Left lung (tissue), 10 donors: ENCODE measurements around the gene PRDX1. TPM values are rescaled to one million over a fixed set of nuclear protein-coding genes. Genes with fewer than 3 reads are reported as not detected.
"Not testable (repeated sequence)": the region's sequence is repeated elsewhere in the genome, so short reads cannot be mapped to it uniquely, and the experiment has no call there.

Source experiments
- ATAC-seq: fragments of 200-7000 bp; cut with Tn5 transposase; one replicate; pipeline ENCODE4 v1.9.1; 2020; ENCODE audit warnings: moderate library complexity
- DNase-seq, 4 donors: peaks; one replicate each; pipeline ENCODE4 v3.0.0-alpha.2; 2013 to 2020
- H3K27ac ChIP-seq, 2 donors: fragments of 200-600 bp; sonication (generic) in 1 of 2; one replicate each; pipeline versions ENCODE4 v1.5.0 to v1.8.0; 2020 to 2021
- H3K27me3 ChIP-seq, 2 donors: fragments of 200-600 bp; sonication (generic) in 1 of 2; one replicate each; pipeline versions ENCODE4 v1.5.0 to v1.8.0; 2020 to 2021
- H3K36me3 ChIP-seq, 2 donors: fragments of 200-600 bp; sonication (generic) in 1 of 2; one replicate each; pipeline versions ENCODE4 v1.5.0 to v1.8.0; 2020 to 2021
- H3K4me1 ChIP-seq, 2 donors: fragments of 200-600 bp; one replicate each; pipeline ENCODE4 v1.8.0; 2021
- H3K4me3 ChIP-seq, 2 donors: fragments of 200-600 bp; sonication (generic) in 1 of 2; one replicate each; pipeline versions ENCODE4 v1.5.0 to v1.8.0; 2020 to 2021; ENCODE audit warnings: mild to moderate bottlenecking in 1 of 2
- H3K9me3 ChIP-seq, 2 donors: fragments of 200-600 bp; sonication (generic) in 1 of 2; one replicate each; pipeline versions ENCODE4 v1.5.0 to v1.8.0; 2020 to 2021
- intact Hi-C, 2 donors: fragments of 100-400 bp; cut with DNase I; formaldehyde crosslinking; loops; one replicate each; pipeline versions ENCODE4 v1.11.2 to v1.14.2; 2022
- polyA plus RNA-seq, 6 donors: library from polyadenylated mRNA; unstranded; fragments of 120-200 nt; gene quantifications; one replicate each; pipeline ENCODE4 v1.2.1, GENCODE V29; 2013; ENCODE audit not compliant: insufficient read length in 6 of 6
- total RNA-seq, 2 donors: library from RNA; stranded (reverse); fragmentation: NEBNext Ultra II Directional; extraction: Animal tissue kit (Norgen Biotek cat#: 25700); gene quantifications; one replicate each; pipeline ENCODE4 v1.2.1, GENCODE V29; 2021
- TF ChIP-seq, protein P1 (sequence below), 2 donors: fragments of 200-600 bp; sonication (generic) in 1 of 2; IDR thresholded peaks; one replicate each; pipeline versions ENCODE4 v1.5.0 to v1.8.0; 2021; ENCODE audit warnings: antibody characterized with exemption in 2 of 2
- donor health status: DM: no; HTN: yes; CAD: no.
- donor health status: DM: no; HTN: no; CAD: no.

The PRDX1 gene
- total and polyA plus RNA-seq, 8 donors, result 190 to 579 (median 247) TPM

GRCh38 chr1:45526135-45526644 lies 4.5 kb upstream of the PRDX1 start:
- TF ChIP-seq, protein P1, sequence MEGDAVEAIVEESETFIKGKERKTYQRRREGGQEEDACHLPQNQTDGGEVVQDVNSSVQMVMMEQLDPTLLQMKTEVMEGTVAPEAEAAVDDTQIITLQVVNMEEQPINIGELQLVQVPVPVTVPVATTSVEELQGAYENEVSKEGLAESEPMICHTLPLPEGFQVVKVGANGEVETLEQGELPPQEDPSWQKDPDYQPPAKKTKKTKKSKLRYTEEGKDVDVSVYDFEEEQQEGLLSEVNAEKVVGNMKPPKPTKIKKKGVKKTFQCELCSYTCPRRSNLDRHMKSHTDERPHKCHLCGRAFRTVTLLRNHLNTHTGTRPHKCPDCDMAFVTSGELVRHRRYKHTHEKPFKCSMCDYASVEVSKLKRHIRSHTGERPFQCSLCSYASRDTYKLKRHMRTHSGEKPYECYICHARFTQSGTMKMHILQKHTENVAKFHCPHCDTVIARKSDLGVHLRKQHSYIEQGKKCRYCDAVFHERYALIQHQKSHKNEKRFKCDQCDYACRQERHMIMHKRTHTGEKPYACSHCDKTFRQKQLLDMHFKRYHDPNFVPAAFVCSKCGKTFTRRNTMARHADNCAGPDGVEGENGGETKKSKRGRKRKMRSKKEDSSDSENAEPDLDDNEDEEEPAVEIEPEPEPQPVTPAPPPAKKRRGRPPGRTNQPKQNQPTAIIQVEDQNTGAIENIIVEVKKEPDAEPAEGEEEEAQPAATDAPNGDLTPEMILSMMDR (IDR thresholded peaks at IDR 0.05), result no peak
- peak in 1 of 4 donors; percentile 49 for DNase-seq
- intact Hi-C loops, result no loop called here
- Histone ChIP-seq H3K9me3 (no peaks in the 10 kb centered on the region), H3K4me3 (no peak overlapping the region), H3K27ac (no peak overlapping the region), H3K27me3 (peaks cover 0 to 3% of the 10 kb centered on the region in 2 donors), H3K36me3 (no peaks in the 10 kb centered on the region), H3K4me1 (peaks cover 0 to 11% of the 10 kb centered on the region in 2 donors)
- ATAC-seq, result peak; percentile 25

GRCh38 chr1:45523975-45524374 lies 2.3 kb upstream of the PRDX1 start:
- H3K27ac ChIP-seq, DNase-seq, H3K36me3 ChIP-seq, H3K27me3 ChIP-seq, ATAC-seq, H3K4me3 ChIP-seq, H3K9me3 ChIP-seq, intact Hi-C loops: not testable (repeated sequence)
- peaks cover 8 to 18% of the 10 kb centered on the region in 2 donors for H3K4me1 ChIP-seq

DNA sequence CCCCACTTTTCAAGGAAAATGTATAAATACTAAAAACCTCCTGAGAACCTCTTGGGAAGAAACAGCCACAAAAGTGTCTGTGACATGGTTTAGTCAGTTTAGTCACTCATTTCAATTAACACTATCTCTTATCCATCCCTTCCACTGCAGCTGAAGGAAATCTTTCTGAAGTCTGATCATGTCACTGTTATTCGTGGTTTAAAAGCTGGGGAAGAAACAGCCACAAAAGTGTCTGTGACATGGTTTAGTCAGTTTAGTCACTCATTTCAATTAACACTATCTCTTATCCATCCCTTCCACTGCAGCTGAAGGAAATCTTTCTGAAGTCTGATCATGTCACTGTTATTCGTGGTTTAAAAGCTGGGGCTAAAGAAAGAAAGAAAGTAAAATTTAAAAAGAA lies 1.8 kb upstream of the PRDX1 start:
- intact Hi-C loops, DNase-seq, H3K27me3 ChIP-seq: not testable (repeated sequence)

GRCh38 chr1:45522324-45523104 lies 830 bp upstream of the PRDX1 start:
- ATAC-seq (no peak), DNase-seq (no peak)
- Histone ChIP-seq H3K36me3 (peaks cover 0 to 13% of the 10 kb centered on the region in 2 donors), H3K27ac (peak overlapping the region; percentile 91 to 96), H3K27me3 (peaks cover 0 to 9% of the 10 kb centered on the region in 2 donors), H3K9me3 (no peaks in the 10 kb centered on the region), H3K4me1 (peaks cover 11 to 23% of the 10 kb centered on the region in 2 donors), H3K4me3 (peak overlapping the region; percentile 85 to 91)
- intact Hi-C loops, result no loop called here
- TF ChIP-seq, protein P1 (IDR thresholded peaks at IDR 0.05), result no peak

More for the DNA sequence above, 1.8 kb upstream of the PRDX1 start:
- not testable (repeated sequence) for H3K27ac ChIP-seq, H3K36me3 ChIP-seq, H3K9me3 ChIP-seq, ATAC-seq, H3K4me3 ChIP-seq
- H3K4me1 ChIP-seq, result peaks cover 11 to 22% of the 10 kb centered on the region in 2 donors

GRCh38 chr1:45519774-45520173 lies 1.9 kb downstream of the PRDX1 start:
- H3K9me3 ChIP-seq, H3K27me3 ChIP-seq, ATAC-seq, H3K27ac ChIP-seq, DNase-seq: not testable (repeated sequence)
- peak overlapping the region in 1 of 2 donors; percentile 85 for H3K4me3 ChIP-seq
- peaks cover 4 to 41% of the 10 kb centered on the region in 2 donors for H3K36me3 ChIP-seq
- peaks cover 17 to 42% of the 10 kb centered on the region in 2 donors for H3K4me1 ChIP-seq
- intact Hi-C loops, result loop anchor here in 1 of 2 donors (10.0 kb wide), 1 partner anchor 45 kb away; no protein-coding TSS in a partner anchor

- Histone ChIP-seq H3K27me3 (peaks cover 0 to 9% of the 10 kb centered on the region in 2 donors), H3K36me3 (peaks cover 9 to 49% of the 10 kb centered on the region in 2 donors), H3K4me1 (peaks cover 17 to 47% of the 10 kb centered on the region in 2 donors), H3K4me3 (peak overlapping the region in 1 of 2 donors; percentile 85), H3K27ac (no peak overlapping the region), H3K9me3 (no peaks in the 10 kb centered on the region)
- intact Hi-C loops, result loop anchor here in 1 of 2 donors (10.0 kb wide), 1 partner anchor 46 kb away; no protein-coding TSS in a partner anchor
- peak in 1 of 4 donors; percentile 48 for DNase-seq
- no peak for ATAC-seq
- TF ChIP-seq, protein P1 (IDR thresholded peaks at IDR 0.05), result no peak
These were observed 2.8 kb downstream of the PRDX1 start for GRCh38 chr1:45518910-45519309.

DNA sequence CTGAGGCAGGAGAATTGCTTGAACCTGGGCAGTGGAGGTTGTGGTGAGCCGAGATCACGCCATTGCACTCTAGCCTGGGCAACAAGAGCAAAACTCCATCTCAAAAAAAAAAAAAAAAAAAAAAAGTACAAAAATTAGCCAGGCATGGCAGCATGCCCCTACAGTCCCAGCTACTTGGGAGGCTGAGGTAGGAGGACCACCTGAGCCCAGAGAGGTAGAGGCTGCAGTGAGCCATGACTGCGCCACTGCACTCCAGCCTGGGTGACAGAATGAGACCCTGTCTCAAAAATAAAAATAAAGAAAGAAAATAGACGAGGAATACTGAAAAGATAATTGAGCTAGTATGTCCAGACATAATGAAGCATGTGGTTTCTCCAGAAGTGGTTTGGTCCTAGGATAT lies 3.3 kb downstream of the PRDX1 start:
- H3K27me3 ChIP-seq, DNase-seq, ATAC-seq, H3K4me3 ChIP-seq, H3K9me3 ChIP-seq, H3K27ac ChIP-seq: not testable (repeated sequence)
- Histone ChIP-seq H3K36me3 (peaks cover 9 to 55% of the 10 kb centered on the region in 2 donors), H3K4me1 (peaks cover 17 to 52% of the 10 kb centered on the region in 2 donors)
- intact Hi-C loops, result loop anchor here in 1 of 2 donors (10.0 kb wide), 1 partner anchor 46 kb away; no protein-coding TSS in a partner anchor
